AG04449 (cell line): Measurements from ENCODE around the gene TMEM82.

Experiments used
- CTCF ChIA-PET: fragments of 350-600 bp; formaldehyde crosslinking; extraction: SDS; loops from one replicate; lab custom pipeline; 2021; ENCODE audit warnings: antibody characterized with exemption; lab: Yijun Ruan, JAX
- POLR2A ChIA-PET: fragments of 400-600, 350-600 bp; formaldehyde crosslinking; extraction: SDS; loops from one replicate; lab custom pipeline; 2020; ENCODE audit warnings: antibody characterized with exemption, inconsistent platforms; lab: Yijun Ruan, JAX
- DNase-seq: peaks from one replicate; pipeline ENCODE4 v3.0.0-alpha.2; 2010; ENCODE audit warnings: low read depth, low spot score
- H3K4me3 ChIP-seq: 2 replicates; pipeline ENCODE4 v1.5.1; 2011; ENCODE audit warnings: low read depth, mild to moderate bottlenecking, control low read depth, low read length
- TF ChIP-seq, protein P1 (sequence below): IDR thresholded peaks from one replicate; pipeline ENCODE4 v1.5.1; 2011; ENCODE audit warnings: mild to moderate bottlenecking, moderate library complexity, low read length, control low read depth, inconsistent platforms; ENCODE audit not compliant: insufficient read depth; ENCODE audit errors: missing control alignments

TMEM82 gene

DNA sequence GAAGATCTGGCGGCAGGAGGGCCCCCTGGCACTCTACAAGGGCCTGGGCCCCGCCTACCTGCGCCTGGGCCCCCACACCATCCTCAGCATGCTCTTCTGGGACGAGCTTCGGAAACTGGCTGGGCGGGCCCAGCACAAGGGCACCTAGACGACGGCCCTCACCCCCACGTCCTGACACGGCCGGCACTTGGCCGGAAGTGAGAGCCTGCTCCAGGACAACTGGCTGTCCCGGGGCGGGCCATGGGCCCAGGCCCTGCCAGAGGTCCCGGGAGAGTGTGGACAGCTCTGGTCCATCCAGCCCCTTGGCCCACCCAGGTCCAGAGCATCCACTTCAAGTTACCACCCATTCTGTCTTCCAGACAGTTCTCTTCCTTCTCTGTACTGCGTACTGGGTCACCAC is 3.0 kb upstream of the TMEM82 start:
- CTCF ChIA-PET: interaction anchor here (0.7 to 3.6 kb wide), 4 partner anchors 10 to 144 kb away, joined by 3 to 42 read pairs (median 8); no protein-coding TSS in a partner anchor
- POLR2A ChIA-PET: no interaction called here
- DNase-seq: no peak
- H3K4me3 ChIP-seq: no peak overlapping the region
- TF ChIP-seq, protein P1, sequence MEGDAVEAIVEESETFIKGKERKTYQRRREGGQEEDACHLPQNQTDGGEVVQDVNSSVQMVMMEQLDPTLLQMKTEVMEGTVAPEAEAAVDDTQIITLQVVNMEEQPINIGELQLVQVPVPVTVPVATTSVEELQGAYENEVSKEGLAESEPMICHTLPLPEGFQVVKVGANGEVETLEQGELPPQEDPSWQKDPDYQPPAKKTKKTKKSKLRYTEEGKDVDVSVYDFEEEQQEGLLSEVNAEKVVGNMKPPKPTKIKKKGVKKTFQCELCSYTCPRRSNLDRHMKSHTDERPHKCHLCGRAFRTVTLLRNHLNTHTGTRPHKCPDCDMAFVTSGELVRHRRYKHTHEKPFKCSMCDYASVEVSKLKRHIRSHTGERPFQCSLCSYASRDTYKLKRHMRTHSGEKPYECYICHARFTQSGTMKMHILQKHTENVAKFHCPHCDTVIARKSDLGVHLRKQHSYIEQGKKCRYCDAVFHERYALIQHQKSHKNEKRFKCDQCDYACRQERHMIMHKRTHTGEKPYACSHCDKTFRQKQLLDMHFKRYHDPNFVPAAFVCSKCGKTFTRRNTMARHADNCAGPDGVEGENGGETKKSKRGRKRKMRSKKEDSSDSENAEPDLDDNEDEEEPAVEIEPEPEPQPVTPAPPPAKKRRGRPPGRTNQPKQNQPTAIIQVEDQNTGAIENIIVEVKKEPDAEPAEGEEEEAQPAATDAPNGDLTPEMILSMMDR: no peak

DNA sequence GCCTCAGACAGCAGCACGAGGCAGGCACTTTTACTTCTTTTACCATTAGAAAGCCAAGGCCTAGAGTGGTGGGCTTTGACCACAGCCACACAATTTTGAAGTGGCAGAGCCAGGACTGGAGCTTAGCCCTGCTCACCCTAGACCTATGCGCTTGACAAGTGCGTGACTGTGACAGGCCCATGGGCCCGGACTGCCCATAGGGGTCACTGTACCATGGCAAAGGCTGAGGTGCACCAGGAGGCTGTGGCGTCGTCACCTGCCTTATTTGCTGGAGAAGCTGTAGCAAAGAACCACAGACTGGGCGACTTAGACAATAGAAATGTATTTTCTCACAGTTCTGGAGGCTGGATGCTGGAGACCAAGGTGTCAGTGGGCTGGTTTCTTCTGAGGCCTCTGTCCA is 2.6 kb upstream of the TMEM82 start:
- DNase-seq: no peak
- TF ChIP-seq, protein P1: peak; percentile 14
- ChIA-PET POLR2A (no interaction called here), CTCF (interaction anchor here (1.3 to 3.6 kb wide), 4 partner anchors 9 to 145 kb away, joined by 4 to 42 read pairs (median 8); no protein-coding TSS in a partner anchor)
- no peak overlapping the region for H3K4me3 ChIP-seq

DNA sequence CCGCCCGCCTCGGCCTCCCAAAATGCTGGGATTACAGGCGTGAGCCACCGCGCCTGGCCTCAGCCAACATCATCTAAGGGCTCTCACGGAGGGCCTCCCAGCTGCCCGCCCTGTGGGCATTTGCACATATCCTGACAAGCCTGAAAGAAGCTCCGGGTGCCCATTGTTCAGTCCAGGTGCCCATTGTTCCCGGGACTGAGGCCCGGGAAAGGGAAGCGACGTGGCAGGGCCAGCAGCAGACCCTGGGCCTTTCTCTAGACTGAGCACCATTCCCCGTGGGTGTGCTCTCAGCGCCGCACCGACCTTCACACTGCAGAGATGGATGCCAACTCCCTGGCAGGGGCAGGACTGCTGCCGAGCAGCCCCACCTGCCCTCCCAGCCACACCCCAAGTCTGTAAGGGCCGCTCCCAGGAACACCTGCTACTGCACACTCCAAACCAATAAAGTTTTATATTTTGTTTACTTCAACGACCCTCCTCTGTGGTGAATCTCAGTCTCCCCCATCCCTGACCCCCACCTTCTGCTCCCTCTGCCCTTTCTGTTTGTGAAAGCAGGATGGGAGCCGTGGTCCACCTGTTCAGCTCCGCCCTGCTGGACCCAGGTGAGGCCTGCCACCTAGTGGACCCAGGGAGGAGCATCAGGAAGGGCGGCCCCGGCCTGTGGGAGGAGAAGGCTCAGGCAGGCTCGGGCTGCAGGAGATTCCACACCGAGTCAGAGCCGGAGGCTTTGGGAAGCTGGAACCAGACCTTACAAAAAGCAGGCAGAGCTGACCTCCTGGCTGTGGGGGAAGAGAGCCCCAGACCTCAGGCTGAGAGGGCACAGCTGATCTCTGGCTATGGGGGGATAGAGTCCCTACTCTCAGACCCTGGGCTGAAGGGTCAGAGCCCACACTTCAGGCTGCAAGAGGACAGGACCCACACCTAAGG is 1.1 kb upstream of the TMEM82 start:
- POLR2A ChIA-PET: no interaction called here

DNA sequence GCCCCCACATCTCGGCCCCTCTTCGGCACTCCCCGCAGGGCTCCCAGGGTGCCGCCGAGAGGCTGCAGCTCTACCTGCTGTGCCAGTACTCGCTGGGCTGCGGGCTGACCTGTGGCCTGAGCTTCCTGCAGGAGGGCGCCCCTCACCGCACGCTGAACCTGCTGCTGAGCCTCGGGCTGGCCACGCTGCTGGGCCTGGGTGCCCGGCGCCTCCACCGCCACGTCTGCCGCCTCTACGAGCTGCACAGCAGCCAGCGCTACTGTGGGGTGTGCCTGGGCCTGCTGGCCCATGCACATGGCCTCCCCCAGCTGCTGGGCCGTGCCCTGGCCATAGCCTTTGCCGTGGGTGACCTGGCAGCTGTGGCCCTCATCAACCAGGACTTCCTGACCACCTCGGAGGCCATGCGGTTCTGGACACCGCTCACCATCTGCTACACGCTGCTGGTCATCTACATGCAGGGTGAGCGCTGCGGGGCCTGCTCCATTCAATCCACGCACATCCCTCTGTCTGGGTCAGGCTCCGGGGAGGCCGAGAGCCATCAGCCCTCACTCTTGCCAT is 1.9 kb downstream of the TMEM82 start:
- no peak overlapping the region for H3K4me3 ChIP-seq
- ChIA-PET POLR2A (no interaction called here), CTCF (no interaction called here)
- no peak for DNase-seq
- TF ChIP-seq, protein P1: no peak

More for the DNA sequence above, 1.1 kb upstream of the TMEM82 start:
- DNase-seq: no peak
- TF ChIP-seq, protein P1: peak; percentile 90
- H3K4me3 ChIP-seq: no peak overlapping the region
- CTCF ChIA-PET: interaction anchor here (0.6 to 3.6 kb wide), 20 partner anchors 8 to 212 kb away, joined by 3 to 42 read pairs (median 4); no protein-coding TSS in a partner anchor

DNA sequence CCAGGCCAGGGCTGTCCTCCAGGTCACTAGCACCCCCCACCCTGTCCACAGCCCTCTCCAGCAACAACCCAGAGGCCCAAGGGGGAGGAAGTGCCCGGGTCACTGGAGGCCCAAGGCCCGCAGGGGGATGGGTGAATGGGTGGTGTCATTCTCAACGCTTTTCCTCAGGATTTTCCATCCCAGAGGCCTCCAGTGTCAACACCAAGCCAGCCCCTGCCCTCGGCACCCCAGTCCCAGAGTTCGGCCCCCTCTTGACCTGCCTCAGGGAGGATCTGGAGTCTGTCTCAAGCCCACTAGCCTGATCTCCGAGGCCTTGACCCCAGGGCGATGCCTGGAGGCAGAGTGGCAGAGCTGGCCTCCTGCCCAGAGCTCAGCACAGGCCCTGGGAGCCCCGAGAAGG is 5.1 kb downstream of the TMEM82 start:
- no peak overlapping the region for H3K4me3 ChIP-seq
- TF ChIP-seq, protein P1: no peak
- no peak for DNase-seq
- ChIA-PET POLR2A (interaction anchor here (2.0 kb wide), 1 partner anchor 9 kb away, joined by 5 read pairs; no protein-coding TSS in a partner anchor), CTCF (no interaction called here)

DNA sequence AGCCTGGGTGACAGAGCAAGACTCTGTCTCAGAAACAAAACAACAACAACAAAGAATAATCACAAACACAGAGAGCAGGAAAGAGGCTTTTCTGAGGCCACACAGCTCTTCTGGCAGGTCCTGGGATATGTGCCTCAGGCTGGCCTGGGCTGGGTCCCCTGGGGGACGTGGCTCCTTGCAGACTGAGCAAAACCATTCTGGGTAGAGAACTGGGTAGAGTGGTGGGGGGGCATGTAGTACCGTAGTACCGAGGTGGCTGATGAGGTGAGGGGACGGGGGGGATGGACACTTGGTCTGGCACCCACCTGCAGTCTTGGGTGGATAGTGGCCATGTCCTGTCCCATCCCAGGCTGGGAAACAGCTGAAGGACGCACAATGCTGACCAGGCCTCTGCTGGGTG is 6.0 kb downstream of the TMEM82 start:
- DNase-seq: no peak
- ChIA-PET CTCF (interaction anchor here (0.7 to 2.3 kb wide), 4 partner anchors 8 to 302 kb away, joined by 3 to 7 read pairs (median 3); no protein-coding TSS in a partner anchor), POLR2A (interaction anchor here (2.0 kb wide), 1 partner anchor 10 kb away, joined by 5 read pairs; no protein-coding TSS in a partner anchor)
- TF ChIP-seq, protein P1: no peak
- no peak overlapping the region for H3K4me3 ChIP-seq
